ENCODE measurements around the gene ACVRL1.
"Not testable (repeated sequence)": the region's sequence is repeated elsewhere in the genome, so short reads cannot be mapped to it uniquely, and the experiment has no call there.

ACVRL1 gene

DNA sequence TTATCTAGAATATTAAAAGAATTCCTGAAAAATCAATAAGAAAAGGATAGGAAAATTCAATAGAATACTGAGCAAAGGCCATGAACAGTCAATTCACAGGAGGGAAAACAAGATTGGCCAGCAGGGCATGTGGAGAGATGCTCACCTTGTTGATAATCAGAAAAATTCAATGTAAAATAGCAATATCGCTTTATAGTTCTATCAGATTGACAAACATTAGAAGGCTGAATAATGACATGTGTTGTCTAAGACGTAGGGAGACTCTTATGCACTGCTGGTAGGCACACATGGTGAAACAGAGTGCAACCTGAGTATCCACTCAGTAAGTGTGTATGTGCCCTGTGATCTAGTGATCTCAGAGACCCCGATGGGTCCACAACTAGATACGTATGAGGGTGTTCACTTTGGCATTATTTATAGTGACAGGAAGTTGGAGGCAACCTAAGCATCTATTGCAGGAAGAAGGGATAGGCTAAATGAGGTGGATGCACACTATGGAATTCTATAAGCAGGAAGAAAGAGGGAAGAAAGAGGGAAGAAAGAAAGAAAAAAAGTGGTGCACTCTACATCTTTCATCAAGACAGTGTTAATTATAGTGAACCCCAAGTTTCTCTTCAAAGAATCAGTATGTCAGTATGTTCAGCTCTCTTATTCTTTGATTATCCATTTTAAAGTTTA lies 23.2 kb upstream of the ACVRL1 start:
- in situ Hi-C loops (cut with HindIII; ENCODE audit: low sequenced_read_pairs) = no loop called here
- no peak overlapping the region for H3K4me3 ChIP-seq (ENCODE audit: low read depth, low read length)
- TF ChIP-seq CTCF (IDR thresholded peaks at IDR 0.05; ENCODE audit: low read depth, low read length, missing control alignments) = no peak
- no peak for DNase-seq (ENCODE audit: low read depth)

- DNase-seq (ENCODE audit: low read depth) = no peak
- in situ Hi-C loops (cut with HindIII; ENCODE audit: low sequenced_read_pairs) = loop anchor here (5.0 kb wide), 2 partner anchors 42 to 83 kb away; no protein-coding TSS in a partner anchor
- no peak overlapping the region for H3K4me3 ChIP-seq (ENCODE audit: low read depth, low read length)
- no peak for TF ChIP-seq CTCF (IDR thresholded peaks at IDR 0.05; ENCODE audit: low read depth, low read length, missing control alignments)
These were observed 22.6 kb upstream of the ACVRL1 start for GRCh38 chr12:51884676-51885229.

- H3K4me3 ChIP-seq (ENCODE audit: low read depth, low read length); DNase-seq (ENCODE audit: low read depth): not testable (repeated sequence)
- in situ Hi-C loops (cut with HindIII; ENCODE audit: low sequenced_read_pairs) = loop anchor here (5.0 kb wide), 2 partner anchors 43 to 82 kb away; no protein-coding TSS in a partner anchor
These were observed 21.8 kb upstream of the ACVRL1 start for GRCh38 chr12:51885294-51886020.

GRCh38 chr12:51886021-51886710 lies 21.1 kb upstream of the ACVRL1 start:
- no peak for TF ChIP-seq CTCF (IDR thresholded peaks at IDR 0.05; ENCODE audit: low read depth, low read length, missing control alignments)
- no peak overlapping the region for H3K4me3 ChIP-seq (ENCODE audit: low read depth, low read length)
- in situ Hi-C loops (cut with HindIII; ENCODE audit: low sequenced_read_pairs) = loop anchor here (5.0 kb wide), 2 partner anchors 44 to 81 kb away; no protein-coding TSS in a partner anchor
- peak; percentile 33 for DNase-seq (ENCODE audit: low read depth)

DNA sequence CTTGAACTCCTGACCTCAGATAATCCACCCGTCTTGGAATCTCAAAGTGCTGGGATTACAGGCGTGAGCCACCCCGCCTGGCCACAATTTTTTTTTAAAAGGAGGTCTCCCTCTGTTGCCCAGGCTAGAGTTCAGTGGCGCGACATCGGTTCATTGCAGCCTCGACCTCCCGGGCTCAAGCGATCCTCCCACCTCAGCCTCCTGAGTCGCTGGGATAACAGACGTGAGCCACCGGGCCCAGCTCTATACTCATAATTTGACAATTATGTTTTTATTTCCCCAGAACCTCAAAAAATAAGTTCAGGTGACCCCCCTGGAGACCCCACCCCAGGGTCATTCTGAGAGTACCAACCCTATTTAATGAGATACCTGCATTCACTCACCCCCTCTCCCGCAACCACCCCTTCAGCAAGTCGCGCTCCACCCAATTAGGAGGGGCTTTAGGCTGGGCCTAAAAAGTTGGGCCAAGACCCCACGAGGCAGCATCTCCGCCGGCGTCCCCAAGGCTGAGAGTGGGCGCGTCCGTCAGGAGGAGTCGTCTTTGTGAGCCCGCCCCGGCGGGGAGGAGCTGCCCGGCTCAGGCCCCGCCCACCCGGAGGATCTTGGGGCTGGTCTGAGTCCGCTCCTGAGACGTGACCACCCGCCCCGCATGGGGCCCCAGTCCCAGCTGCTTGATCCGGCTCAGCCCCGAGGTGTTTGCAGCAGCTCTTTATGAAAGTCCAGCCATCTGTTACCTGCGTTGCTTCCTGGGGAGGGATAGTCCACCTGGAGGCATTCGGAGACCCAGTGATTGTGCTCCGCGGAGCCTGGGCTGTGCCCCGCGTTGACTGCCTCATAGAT lies 19.6 kb upstream of the ACVRL1 start, which contains the start of gene ANKRD33:
Gene ANKRD33, plus strand, starts transcription at position 628 of the 840 bp plus-strand sequence. Its CDS starts 84 bp downstream, at position 712.
- H3K4me3 ChIP-seq (ENCODE audit: low read depth, low read length) = no peak within 1 kb of the TSS
- no peak for TF ChIP-seq CTCF (IDR thresholded peaks at IDR 0.05; ENCODE audit: low read depth, low read length, missing control alignments)
- DNase-seq (ENCODE audit: low read depth) = no peak
- in situ Hi-C loops (cut with HindIII; ENCODE audit: low sequenced_read_pairs) = loop anchor here (5.0 kb wide), 2 partner anchors 45 to 80 kb away; no protein-coding TSS in a partner anchor

Measured in astrocyte of the cerebellum (primary cell).